Retina (tissue), 1 donor: ENCODE measurements around the gene SPG21.
"Not testable (repeated sequence)": the region's sequence is repeated elsewhere in the genome, so short reads cannot be mapped to it uniquely, and the experiment has no call there.

ENCODE experiments used
- DNase-seq: peaks from one replicate; pipeline ENCODE4 v3.0.0-alpha.2; 2016

SPG21 gene, protein sequence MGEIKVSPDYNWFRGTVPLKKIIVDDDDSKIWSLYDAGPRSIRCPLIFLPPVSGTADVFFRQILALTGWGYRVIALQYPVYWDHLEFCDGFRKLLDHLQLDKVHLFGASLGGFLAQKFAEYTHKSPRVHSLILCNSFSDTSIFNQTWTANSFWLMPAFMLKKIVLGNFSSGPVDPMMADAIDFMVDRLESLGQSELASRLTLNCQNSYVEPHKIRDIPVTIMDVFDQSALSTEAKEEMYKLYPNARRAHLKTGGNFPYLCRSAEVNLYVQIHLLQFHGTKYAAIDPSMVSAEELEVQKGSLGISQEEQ

DNA sequence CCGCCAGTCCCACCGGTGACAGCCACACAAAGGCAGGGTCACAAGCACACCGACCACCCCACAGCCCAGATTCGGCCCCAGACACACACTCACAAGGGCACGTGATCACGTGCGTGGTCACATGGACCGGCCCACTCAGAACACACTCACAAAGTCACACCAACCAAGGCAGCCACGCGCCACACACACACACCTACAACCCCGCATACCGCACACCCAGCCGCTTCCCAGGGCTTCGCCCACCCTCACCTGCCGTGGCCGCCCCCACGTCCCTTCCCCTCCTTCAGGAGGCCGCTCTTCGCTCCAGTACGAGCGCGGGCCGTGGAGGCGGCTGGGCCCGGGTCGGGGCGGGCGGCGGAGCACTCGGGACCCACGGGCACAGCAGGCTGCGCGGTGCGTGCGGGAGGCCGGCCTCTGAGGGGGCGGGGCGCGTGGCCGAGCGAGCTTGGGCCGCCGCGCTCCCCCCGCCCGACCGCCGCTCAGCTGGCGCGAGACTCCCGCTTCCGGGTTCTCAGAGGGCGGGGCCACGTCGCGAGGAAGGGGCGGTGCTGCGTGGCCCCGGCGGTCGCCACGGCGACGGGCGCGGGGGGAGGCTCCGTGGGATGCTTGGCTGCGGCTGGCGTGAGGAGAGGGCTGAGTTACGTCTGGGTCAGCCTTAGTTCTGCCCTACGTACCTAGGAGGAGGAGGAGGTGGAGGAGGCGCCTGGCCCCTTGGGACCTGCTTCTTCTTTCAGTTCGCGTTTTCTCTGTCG, at the start of gene SPG21:
SPG21 (minus strand) TSS at position 499 of the 752 bp plus-strand sequence. CDS start 6,345 bp downstream, outside the sequence.
- peak; percentile 95 for DNase-seq

DNA sequence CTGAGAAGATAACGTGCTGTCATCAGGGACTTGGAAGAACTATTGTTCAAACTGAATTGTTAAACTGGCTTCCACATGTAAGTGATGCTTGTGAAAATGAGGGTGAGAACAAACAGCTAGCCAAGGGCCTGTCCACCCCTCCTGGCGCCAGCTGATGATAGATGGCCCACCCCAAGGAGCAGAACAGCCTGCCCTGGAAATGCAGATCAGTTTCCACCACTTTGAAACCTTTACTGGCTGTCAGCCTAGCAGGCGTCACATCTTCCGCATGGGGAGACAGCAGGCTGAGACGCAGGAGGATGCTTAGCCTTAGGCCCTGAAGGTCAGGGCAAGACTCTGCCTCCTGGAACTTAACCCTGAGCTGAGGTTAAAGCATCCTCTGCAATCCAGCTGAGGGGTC, 49.1 kb upstream of the SPG21 start:
- DNase-seq, result peak; percentile 26

DNA sequence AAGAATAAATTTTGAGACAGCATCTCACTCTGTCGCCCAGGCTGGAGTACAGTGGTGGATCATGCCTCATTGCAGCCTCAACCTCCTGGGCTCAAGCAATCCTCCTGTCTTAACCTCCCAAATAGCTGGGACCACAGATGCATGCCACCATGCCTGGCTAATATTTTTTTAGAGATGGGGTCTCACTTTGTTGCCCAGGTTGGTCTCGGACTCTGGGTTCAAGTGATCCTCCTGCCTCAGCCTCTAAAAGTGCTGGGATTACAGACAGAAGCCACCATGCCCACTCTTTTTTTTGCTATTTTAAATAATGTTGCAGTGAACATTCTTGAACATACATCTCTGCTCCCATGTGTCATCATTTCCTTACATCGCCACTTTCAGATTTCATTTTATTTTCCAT, 48.7 kb upstream of the SPG21 start:
- no peak for DNase-seq

DNA sequence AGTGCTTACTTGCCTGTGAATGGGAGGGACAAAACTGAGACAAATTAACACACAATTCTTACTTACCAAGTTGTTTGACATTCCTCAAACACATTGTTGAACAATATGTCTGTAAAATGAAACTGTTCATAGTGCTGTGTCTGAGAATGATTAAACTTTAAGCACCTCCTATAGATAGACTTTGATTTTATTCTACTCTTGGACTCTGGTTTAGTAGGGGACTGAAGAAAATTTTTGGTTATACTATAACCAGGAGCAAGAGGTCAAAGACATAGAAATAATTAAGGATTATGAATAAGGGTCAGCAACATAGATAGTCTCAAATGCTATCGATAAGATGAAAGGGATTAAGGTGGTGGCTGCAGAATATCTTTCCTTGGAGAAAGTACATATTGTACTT, 47.6 kb upstream of the SPG21 start:
- DNase-seq, result no peak

DNA sequence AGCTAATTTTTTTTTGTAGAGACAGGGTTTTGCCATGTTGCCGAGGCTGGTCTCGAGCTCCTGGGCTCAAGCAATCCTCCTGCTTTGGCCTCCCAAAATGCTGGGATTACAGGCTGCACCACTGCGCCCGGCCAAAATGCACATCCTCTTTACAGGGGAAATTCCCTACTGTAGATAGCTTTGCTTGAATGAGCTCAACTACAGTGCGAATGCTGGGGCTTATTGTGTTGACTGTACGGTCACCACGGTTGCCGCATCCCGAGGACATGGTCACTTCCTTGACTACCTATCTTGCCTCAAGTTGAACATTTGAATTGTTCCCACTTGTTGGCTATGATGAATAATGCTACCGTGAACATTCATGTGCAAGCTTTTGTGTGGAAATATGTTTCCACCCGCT, 45.0 kb upstream of the SPG21 start:
- DNase-seq, result no peak

DNA sequence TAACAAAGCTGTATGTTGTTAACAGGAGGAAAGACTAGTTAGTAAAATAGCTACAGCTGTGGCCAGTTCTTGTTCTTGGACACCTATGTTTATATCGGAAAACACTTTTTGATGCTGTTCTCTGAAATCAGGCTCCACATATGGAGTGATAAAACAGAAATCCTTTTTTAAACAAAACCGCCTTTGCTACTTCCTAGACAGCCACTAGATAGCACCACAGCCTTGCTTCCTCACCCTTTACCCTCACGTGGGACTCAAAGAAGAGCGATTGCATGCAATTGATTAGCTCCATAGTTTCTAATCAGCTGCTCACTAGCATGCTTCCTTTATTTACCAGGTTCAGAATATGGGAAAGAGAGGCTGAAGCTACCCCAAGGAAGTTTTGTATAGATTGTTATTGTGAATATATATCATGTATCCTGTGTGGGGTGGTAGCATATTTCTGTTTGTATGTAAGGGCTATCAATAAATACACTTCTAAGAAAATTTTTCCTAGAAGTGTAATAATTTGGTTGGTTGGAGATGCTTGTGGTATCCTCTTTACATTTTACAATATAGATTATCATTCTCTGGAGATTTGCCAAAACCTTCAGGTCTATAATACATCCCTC, 44.0 kb upstream of the SPG21 start:
- DNase-seq, result peak; percentile 48

DNA sequence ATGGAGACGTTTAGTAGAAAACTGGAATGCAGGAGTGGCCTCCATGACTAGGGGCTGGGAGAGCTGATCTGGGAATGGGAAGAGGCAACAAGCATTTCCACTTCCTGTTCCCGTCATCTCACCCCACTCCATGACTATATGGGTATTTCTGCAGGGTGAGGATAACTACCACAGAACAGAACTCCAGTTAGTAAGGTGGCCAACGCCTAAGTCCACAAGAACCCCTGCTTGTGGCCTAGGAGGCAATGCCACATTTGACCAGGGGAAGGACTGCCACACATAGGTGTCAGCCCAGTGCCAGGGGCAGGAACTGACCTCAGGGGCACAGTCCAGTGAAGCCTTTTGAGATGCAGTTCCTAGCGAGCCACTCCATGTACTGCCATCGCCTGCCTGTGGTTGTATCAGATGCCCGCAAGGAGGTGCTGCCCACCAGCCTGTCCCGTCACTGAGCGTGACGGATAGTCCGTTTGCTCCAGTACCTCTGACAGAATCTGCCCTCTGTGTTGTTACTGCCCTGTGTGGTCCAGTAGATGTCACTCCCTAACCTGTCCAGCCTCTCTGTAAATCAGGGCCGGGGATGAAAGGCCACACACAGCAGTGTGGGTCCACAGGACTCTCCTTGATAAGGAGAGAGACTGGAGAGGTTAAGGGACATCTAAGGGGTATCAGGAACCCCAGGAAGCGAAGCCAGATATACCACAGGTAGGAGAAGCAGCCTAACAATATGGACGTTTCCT, 43.3 kb upstream of the SPG21 start:
- DNase-seq, result peak; percentile 74

DNA sequence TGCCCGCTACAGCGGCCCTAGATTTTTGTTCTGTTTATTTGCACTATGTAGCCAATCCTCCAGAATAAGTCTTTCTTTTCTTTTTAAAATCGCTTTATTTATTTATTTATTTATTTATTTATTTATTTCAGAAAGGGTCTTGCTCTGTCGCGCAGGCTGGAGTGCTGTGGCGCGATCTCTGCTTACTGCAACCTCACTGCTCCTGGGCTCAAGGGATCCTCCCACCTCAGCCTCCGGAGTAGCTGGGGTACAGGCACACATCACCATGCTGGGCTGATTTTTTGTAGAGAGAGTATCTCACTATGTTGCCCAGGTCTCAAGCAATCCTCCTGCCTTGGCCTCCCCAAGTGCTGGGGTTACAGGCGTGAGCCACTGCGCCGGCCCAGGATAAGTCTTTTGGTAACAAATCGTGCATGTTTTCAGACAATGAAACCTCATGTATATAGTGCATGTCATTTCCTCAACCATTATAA, 40.1 kb upstream of the SPG21 start:
- no peak for DNase-seq

DNA sequence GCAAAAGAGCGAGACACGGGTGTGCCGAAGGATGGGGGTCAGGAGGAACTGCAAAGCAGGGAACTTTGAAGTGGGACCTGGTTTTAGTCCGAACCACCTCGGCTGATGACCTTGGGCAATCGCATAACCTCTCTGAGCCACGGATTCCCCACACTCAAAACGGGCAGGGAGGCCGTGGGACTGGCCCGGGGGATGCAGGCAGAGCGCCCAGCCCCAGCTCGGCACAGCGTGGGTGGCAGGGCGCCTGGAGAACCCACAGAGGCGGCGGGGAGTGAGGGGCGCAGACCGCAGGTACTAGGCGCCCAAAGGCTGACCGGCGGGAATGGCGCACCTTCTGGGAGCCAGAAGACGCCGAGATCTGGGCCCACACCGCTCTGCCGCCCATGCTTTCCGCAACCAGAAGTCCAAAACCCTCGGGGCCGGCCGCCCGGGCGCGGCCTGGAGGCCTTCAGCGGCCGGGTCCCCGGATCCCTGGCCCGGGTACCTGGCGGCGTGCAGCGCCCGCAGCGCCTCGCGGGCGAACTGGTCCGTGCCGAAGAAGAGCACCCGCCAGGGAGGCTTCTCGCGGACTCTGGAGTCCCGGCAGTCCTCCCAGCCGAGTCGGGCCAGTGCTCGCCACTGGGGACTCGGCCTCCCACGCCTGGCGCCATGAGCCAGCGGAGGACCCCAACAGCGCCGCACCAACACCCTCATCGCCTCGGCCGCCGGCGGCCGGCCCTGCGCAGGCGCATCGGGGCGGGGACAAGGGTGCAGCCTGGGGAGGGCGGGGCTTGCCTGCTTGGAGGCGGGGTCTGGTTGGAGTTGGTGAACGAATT, 39.4 kb upstream of the SPG21 start, which contains the start of gene MTFMT:
MTFMT (minus strand) TSS at position 719 of the 815 bp plus-strand sequence; CDS start at position 693, 26 bp downstream.
- DNase-seq, result peak; percentile 92

DNA sequence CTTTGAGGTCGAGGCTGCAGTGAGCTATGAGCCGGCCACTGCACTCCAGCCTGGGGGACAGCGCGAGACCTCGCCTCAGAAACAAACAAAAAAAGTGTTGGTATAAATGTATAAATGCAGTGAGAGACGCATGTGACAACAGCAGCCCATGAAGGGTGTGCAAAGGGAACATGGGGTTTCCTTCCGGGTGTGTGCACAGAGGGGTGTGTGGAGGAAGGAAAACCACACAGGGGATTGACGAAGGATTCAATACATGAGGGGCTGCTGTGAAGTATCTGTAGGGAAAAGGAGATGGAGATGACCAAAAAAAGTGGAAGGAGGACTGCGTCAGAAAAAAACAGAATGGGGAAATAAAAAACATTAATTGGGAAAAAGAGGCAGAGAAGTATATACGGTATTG, 38.6 kb upstream of the SPG21 start:
- no peak for DNase-seq

DNA sequence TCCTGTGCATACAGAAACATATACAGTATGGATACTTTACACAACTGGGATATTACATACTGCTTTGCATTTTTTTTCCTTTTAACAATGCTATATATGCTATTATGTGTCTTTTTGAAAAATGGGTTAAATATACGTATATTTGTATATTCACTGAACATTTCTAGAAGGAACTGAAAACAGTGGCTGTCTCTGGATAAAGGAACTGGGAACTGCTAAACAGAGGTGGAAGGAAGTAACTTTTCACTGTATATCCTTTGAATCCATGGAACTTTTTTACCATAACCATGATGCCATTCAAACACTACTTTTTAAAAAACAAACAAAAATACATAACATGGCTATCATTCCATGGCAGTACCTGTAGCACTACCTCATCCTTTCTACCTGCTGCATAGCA, 37.9 kb upstream of the SPG21 start:
- DNase-seq, result no peak

DNA sequence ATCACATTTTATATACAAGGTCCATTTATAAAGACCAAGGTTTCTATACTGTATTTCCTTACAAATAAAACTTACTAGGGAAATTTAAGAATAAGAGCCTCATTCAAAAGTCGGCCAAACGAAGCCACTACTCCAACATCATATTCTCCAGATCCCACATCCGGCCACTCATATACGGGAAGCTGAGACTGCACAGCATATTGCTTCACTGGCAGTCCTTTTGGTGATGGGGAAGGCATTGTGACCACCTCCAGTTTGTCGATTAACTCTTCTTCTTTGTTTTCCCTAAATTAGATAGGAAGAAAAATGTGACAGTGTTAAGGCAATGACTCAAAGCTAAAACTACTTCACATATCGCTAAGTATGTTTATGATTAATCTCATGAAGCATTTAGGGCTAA, 37.0 kb upstream of the SPG21 start:
- no peak for DNase-seq

DNA sequence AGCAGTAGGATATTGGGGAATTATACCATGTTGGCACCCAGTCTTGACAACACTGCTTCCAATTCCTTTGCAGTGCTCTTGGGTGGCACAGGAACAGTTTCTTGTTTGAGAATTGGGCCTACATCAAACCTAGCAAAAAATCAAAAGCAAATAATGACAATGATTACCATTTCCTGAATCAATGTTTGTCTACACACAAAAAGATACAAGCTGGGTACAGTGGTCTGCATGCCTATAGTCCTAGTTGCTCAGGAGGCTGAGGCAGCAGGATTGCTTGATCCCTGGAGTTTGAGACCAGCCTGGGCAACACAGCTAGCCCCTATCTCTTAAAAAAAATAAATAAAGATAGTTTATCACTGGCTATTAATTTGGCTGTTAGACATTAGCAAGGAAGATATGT, 31.8 kb upstream of the SPG21 start:
- DNase-seq, result no peak

DNA sequence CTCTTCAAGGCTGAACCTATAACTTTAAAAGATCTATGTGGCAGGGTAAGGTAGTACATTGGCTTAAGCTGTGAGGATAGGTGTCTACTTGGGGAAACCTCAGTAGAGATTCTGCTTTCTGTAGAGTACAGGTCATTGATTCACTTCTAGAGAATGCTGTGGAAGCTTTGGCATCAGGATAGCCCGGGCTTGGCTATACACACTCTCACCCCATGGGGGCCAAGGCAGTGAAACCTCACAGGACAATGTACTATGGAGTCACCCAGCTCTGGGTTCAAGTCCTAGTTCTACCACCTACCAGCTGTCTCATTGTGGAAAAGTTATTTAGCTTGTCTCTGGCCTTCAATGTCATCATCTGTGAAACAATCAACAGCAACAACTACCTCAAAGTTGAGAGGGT, 30.7 kb upstream of the SPG21 start:
- no peak for DNase-seq

DNA sequence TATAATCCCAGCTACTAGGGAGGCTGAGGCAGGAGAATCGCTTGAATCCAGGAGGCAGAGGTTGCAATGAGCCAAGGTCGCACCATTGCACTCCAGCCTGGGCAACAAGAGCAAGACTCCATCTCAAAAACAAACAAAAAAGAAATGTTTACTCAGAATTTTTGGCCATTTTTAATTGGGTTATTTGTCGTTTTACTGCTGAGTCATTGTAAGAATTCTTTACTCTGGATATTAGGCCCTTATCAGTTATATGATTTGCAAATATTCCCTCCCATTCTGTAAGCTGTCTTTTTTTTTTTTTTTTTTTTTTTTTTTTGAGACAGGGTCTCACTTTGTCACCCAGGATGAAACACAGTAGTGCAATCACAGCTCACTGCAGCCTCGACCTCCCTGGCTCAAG, 21.5 kb upstream of the SPG21 start:
- DNase-seq, result not testable (repeated sequence)

DNA sequence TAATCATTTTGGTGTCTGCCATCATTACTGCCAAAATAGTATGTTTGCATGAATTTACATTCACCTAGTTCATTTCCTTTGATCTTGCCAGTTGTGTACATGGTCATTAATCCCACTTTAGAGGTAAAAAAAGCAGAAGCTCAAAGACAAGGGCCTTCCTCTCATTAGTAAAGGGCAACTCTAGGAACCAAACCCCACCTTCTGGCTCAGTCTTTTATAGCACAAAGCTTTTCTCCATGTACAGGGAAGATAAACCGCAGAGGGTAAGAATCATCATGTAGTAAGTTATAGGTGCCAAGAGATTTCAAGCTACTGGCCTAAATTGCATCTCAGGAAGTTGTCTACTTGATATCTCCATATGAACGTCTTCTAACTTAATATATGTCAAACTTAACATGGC, 19.3 kb upstream of the SPG21 start:
- DNase-seq, result no peak

DNA sequence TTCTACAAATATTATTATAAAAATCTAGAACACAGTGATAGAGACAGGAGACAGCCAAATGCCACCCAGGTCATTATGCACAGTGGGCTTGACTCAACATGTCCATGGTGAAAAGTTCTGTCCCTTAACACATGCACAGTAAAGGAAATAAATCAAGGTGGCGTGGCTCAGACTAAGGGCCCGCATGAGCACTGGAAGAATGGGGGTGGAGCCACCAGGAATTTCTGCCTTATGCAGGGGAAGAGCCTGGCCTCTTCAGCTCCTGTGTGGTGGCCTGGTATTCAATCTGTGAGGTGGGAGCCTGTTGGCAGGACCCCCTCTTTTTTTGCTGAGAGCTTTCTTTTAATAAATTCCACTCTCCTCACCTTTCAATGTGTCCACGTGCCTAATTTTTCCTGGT, 17.2 kb upstream of the SPG21 start:
- no peak for DNase-seq

DNA sequence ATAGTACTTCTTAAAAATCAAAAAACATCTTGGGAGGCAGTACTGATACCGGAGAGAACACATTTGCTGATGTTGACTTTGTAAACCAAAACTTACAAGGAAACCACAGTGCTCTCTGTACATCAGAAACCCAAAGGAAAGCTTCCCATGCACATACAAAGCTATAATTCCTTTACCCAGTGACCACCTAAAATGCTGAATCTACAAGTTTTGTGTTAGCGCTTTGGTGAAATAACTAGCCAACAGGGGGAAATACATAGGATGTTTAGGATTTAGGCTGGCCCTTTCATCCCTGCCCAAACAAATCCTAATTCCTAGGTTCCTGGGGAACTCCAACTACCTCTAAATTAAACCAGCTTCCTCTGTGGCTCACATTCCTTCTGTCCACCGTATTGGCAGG, 15.3 kb upstream of the SPG21 start:
- no peak for DNase-seq

DNA sequence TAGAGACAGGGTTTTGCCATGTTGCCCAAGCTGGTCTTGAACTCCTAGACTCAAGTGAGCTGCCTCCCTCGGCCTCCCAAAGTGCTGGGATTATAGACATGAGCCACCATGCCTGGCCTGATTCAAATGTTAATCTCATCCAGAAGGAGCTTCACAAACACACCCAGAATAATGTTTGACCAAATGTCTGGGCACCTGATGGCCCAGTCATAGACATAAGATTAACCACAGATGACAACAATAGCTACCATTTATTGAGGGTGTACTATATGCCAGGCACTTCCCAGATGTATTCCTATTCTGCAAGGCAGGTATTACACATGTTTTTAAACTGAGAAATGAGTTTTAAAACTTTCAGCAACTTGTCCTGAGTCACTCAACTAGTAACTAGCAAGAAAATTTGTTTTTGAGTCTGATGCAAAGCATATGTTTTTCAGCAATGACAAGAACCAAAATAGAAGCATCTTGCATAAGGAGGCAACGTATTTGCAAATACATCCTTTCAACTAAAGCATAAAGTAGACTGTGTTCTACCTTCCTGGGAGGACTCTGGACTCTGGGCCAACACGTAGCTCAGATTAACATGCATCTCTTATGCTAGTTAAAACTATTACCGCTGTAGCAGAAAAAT, 8.1 kb upstream of the SPG21 start:
- DNase-seq, result no peak

DNA sequence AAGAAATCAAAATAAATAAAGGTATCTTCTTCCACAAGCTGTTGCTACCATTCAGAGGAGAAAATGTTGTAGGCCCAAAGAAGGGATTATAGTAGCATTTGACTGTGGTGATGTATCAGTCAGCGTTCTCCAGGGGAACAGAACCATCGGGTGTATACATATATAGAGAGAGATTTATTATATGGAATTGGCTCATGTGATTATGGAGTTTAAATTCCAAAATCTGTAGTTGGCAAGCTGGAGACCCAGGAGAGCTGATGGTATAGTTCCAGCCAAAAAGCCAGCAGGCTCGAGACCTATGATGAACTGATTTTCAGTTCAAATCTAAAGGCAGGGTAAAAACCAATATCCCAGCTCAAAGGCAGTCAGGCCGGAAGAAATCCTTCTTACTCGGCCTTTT, 7.4 kb upstream of the SPG21 start:
- no peak for DNase-seq

DNA sequence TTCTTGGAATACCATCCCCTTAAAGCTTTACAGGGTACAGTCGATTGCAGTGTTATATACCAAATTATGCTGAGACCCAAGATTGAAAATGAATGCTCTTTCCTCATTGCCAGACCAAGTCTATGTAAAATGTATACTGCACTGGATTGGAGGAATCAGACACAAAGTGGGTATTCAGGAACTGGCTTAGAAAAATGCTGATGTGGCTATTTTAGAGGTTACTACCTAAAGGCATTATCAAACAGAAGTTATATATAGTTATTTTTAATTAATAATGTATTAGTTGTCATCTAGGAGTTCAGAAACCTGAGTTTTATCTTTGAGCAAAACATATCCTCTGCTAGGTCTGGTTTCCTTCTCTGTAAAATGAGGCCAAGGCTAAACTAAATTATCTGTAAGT, 3.6 kb upstream of the SPG21 start:
- no peak for DNase-seq
